Ishikawa (cell line): Measurements from ENCODE around the gene UNCX.

ENCODE experiments used
- CEBPB ChIP-seq: IDR thresholded peaks from 2 replicates; pipeline ENCODE4 v1.6.1; 2012
- CREB1 ChIP-seq: IDR thresholded peaks from 2 replicates; pipeline ENCODE4 v1.6.1; 2012; ENCODE audit warnings: low read depth
- EGR1 ChIP-seq: IDR thresholded peaks from 2 replicates; pipeline ENCODE4 v1.6.1; 2012
- EP300 ChIP-seq: IDR thresholded peaks from 2 replicates; pipeline ENCODE4 v1.6.1; 2012; ENCODE audit warnings: borderline replicate concordance
- FOXM1 ChIP-seq: IDR thresholded peaks from 2 replicates; pipeline ENCODE4 v1.6.1; 2012; ENCODE audit warnings: low read depth, borderline replicate concordance
- MAX ChIP-seq: IDR thresholded peaks from 2 replicates; pipeline ENCODE4 v1.6.1; 2012
- NFIC ChIP-seq: IDR thresholded peaks from 2 replicates; pipeline ENCODE4 v1.6.1; 2012
- RAD21 ChIP-seq: IDR thresholded peaks from 2 replicates; pipeline ENCODE4 v1.6.1; 2012; ENCODE audit warnings: low read depth
- REST ChIP-seq: IDR thresholded peaks from 2 replicates; pipeline ENCODE4 v1.6.1; 2012; ENCODE audit warnings: low read depth, mild to moderate bottlenecking
- TAF1 ChIP-seq: IDR thresholded peaks from 2 replicates; pipeline ENCODE4 v1.6.1; 2012; ENCODE audit warnings: low read depth, mild to moderate bottlenecking
- TCF12 ChIP-seq: IDR thresholded peaks from 2 replicates; pipeline ENCODE4 v1.6.1; 2012; ENCODE audit warnings: low read depth
- TEAD4 ChIP-seq: IDR thresholded peaks from 2 replicates; pipeline ENCODE4 v1.6.1; 2012
- USF1 ChIP-seq: IDR thresholded peaks from 2 replicates; pipeline ENCODE4 v1.6.1; 2012
- YY1 ChIP-seq: IDR thresholded peaks from 2 replicates; pipeline ENCODE4 v1.6.1; 2012; ENCODE audit warnings: low read depth
- ZBTB7A ChIP-seq: IDR thresholded peaks from 2 replicates; pipeline ENCODE4 v1.6.1; 2012; ENCODE audit warnings: low read depth

The UNCX gene

GRCh38 chr7:1268866-1269265 lies 36.2 kb downstream of the UNCX start:
- TF ChIP-seq TAF1, result no peak
- no peak for TF ChIP-seq CREB1
- no peak for TF ChIP-seq EGR1
- TF ChIP-seq NFIC, result no peak
- TF ChIP-seq CEBPB, result no peak
- no peak for TF ChIP-seq TEAD4
- no peak for TF ChIP-seq MAX
- TF ChIP-seq USF1, result no peak
- no peak for TF ChIP-seq ZBTB7A
- no peak for TF ChIP-seq YY1
- TF ChIP-seq EP300, result no peak
- no peak for TF ChIP-seq RAD21
- no peak for TF ChIP-seq TCF12

- no peak for TF ChIP-seq NFIC
- no peak for TF ChIP-seq TCF12
- TF ChIP-seq CREB1, result no peak
- TF ChIP-seq REST, result no peak
- TF ChIP-seq TAF1, result no peak
- no peak for TF ChIP-seq CEBPB
- no peak for TF ChIP-seq YY1
- no peak for TF ChIP-seq FOXM1
- TF ChIP-seq USF1, result no peak
Observed at GRCh38 chr7:1269336-1269890, 36.7 kb downstream of the UNCX start.

GRCh38 chr7:1270181-1270580 lies 37.5 kb downstream of the UNCX start:
- TF ChIP-seq NFIC (no peak), TAF1 (no peak), ZBTB7A (no peak), REST (no peak), TCF12 (no peak), USF1 (no peak), EGR1 (no peak), MAX (no peak), CREB1 (no peak), TEAD4 (no peak), EP300 (no peak), FOXM1 (no peak), CEBPB (no peak)

- TF ChIP-seq RAD21 (no peak), TCF12 (no peak), TAF1 (no peak), EGR1 (no peak), MAX (no peak), USF1 (no peak)
Observed at GRCh38 chr7:1271046-1271445, 38.4 kb downstream of the UNCX start.

GRCh38 chr7:1271656-1272055 lies 39.0 kb downstream of the UNCX start:
- TF ChIP-seq TCF12, result no peak
- no peak for TF ChIP-seq NFIC
- no peak for TF ChIP-seq EGR1
- TF ChIP-seq ZBTB7A, result no peak
- no peak for TF ChIP-seq TAF1
